Measurements from ENCODE around the gene LAMTOR2. TPM values are rescaled to one million over a fixed set of nuclear protein-coding genes. Genes with fewer than 3 reads are reported as not detected.

Gene LAMTOR2
- total and polyA plus RNA-seq, 9 of the 15 experiments (the other 6 are each of a cell fraction or from before 2014, with no cell fraction given): 39.0 to 161 (median 74.6) TPM

DNA sequence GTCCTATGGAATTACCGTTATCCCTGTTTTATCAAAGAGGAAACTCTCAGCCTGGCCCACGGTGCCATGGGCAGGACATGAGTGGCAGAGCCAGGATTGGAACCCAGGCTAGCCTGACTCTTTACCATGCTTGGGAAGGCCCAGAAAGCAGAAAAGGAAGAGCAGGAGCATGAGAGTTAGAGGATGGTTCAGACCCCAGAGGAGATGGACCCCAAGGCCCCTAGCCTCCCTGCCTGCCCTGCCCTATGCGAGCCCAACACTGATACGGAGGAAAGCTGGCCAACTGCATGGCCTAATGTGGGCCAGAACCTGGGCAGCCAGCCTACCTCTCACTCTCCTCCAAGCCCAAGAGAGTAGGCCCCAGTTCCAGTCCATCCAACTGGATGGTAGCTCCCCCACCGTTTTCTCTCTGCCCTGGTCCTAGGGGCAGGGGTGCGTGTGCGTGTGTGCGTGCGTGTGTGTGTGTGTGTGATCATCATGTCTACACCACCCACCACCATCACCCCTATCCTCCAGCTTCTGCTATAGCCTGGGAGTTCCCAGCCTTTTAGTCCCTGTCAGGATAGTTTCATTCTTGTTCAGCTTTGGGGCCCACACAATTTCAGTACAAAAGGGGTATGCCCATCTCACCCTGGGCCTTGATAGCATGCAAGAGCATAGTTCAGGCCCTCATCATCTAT, 43.1 kb downstream of the LAMTOR2 start (continued):
- TF ChIP-seq, protein P1, sequence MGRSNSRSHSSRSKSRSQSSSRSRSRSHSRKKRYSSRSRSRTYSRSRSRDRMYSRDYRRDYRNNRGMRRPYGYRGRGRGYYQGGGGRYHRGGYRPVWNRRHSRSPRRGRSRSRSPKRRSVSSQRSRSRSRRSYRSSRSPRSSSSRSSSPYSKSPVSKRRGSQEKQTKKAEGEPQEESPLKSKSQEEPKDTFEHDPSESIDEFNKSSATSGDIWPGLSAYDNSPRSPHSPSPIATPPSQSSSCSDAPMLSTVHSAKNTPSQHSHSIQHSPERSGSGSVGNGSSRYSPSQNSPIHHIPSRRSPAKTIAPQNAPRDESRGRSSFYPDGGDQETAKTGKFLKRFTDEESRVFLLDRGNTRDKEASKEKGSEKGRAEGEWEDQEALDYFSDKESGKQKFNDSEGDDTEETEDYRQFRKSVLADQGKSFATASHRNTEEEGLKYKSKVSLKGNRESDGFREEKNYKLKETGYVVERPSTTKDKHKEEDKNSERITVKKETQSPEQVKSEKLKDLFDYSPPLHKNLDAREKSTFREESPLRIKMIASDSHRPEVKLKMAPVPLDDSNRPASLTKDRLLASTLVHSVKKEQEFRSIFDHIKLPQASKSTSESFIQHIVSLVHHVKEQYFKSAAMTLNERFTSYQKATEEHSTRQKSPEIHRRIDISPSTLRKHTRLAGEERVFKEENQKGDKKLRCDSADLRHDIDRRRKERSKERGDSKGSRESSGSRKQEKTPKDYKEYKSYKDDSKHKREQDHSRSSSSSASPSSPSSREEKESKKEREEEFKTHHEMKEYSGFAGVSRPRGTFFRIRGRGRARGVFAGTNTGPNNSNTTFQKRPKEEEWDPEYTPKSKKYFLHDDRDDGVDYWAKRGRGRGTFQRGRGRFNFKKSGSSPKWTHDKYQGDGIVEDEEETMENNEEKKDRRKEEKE (IDR thresholded peaks at IDR 0.05; ENCODE audit: borderline replicate concordance in 1 of 2, control insufficient read depth in 1 of 2, low read depth in 2 of 2, low read length in 1 of 2): no peak
- no peak for TF ChIP-seq OTX1 (CRISPR knock-in tag; IDR thresholded peaks at IDR 0.05)
- no peak for TF ChIP-seq XRCC4 (IDR thresholded peaks at IDR 0.05; ENCODE audit: extremely low read depth, insufficient read depth, insufficient read length)

DNA sequence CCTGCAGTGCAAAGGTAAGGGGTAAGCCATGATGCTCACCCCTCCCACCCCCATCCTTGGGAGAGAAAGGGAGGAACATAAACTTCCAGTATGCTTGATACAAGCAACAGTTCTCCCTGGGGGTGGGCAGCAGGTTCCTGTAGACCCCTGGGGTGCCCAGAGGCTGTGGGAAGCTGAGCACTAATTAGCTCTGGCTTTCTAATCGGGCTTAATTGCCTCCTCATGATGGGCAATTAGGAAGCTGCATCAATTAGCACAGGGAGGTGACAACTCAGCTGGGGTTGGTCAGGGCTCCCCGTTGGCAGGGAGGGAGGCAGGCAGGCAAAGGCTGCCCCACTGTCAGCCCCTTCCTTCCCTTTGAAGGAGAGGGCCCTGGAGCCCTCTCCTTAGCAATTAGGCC, 44.2 kb downstream of the LAMTOR2 start:
- no peak for ATAC-seq
- H3K27me3 ChIP-seq (ENCODE audit: control insufficient read depth in 2 of 2, insufficient read depth in 2 of 2, low read length in 2 of 2): no peaks in the 10 kb centered on the region
- POLR2A ChIA-PET: interaction anchor here (0.7 to 12.5 kb wide), 7 partner anchors 11 to 168 kb away, joined by 3 to 164 read pairs (median 4); partner anchors contain the start of gene LMNA
- peak overlapping the region in 1 of 2 experiments; percentile 43; a peak in 1 of 4 replicates for H3K9ac ChIP-seq (ENCODE audit: insufficient read depth in 1 of 2, low read depth in 2 of 2, low read length in 2 of 2)
- 24% methylated on average over 2 of the region's 2 CpGs for WGBS (ENCODE audit: insufficient coverage, low coverage, missing lambda C conversion rate)
- intact Hi-C loops (cut with micrococcal nuclease) (loop anchor here (5.0 to 10.0 kb wide), 2 partner anchors 129 to 346 kb away; no protein-coding TSS in a partner anchor), in situ Hi-C loops (cut with MboI) (no loop called here)
- no peaks in the 10 kb centered on the region for H4K20me1 ChIP-seq (replicated peaks; ENCODE audit: control insufficient read depth, insufficient read depth, low read length)
- no peak overlapping the region for H3K4me2 ChIP-seq (ENCODE audit: insufficient read depth, low read length)
- H3K9me1 ChIP-seq (ENCODE audit: control insufficient read depth, insufficient read depth, low read length): no peaks in the 10 kb centered on the region
- TF ChIP-seq, protein P2, sequence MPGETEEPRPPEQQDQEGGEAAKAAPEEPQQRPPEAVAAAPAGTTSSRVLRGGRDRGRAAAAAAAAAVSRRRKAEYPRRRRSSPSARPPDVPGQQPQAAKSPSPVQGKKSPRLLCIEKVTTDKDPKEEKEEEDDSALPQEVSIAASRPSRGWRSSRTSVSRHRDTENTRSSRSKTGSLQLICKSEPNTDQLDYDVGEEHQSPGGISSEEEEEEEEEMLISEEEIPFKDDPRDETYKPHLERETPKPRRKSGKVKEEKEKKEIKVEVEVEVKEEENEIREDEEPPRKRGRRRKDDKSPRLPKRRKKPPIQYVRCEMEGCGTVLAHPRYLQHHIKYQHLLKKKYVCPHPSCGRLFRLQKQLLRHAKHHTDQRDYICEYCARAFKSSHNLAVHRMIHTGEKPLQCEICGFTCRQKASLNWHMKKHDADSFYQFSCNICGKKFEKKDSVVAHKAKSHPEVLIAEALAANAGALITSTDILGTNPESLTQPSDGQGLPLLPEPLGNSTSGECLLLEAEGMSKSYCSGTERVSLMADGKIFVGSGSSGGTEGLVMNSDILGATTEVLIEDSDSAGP (CRISPR knock-in tag; IDR thresholded peaks at IDR 0.05): no peak
- no peak for FAIRE-seq
- H3K4me1 ChIP-seq (replicated peaks in 1 of 2; ENCODE audit: control insufficient read depth in 2 of 2, insufficient read depth in 2 of 2, low read length in 2 of 2): peaks cover under 1 to 21% of the 10 kb centered on the region in 2 experiments
- H3K79me2 ChIP-seq (ENCODE audit: control insufficient read depth, insufficient read depth, low read length): no peaks in the 10 kb centered on the region
- no peaks in the 10 kb centered on the region for H3K9me3 ChIP-seq (replicated peaks; ENCODE audit: control insufficient read depth, insufficient read depth, low read depth, low read length)
- BruUV-seq (replicated peaks): no TSS peak
- DNase-seq (ENCODE audit: extremely low read depth in 1 of 4, low spot score in 3 of 4): no peak
- H3K27ac ChIP-seq (ENCODE audit: extremely low read depth, low read depth, low read length): no peak overlapping the region
- no peak overlapping the region for H2AFZ ChIP-seq (ENCODE audit: low read depth, low read length)
- no peaks in the 10 kb centered on the region for H3K36me3 ChIP-seq (ENCODE audit: control insufficient read depth, insufficient read depth, low read length)
- no peak overlapping the region for H3K4me3 ChIP-seq
- CTCF ChIA-PET (ENCODE audit: low intra/inter-chr PET ratio): interaction anchor here (0.7 to 3.4 kb wide), 3 partner anchors 8 to 32 kb away, joined by 3 to 71 read pairs (median 3); no protein-coding TSS in a partner anchor
